Chondrocyte (in vitro differentiated cells): ENCODE measurements around the gene PDIA6. TPM values are rescaled to one million over a fixed set of nuclear protein-coding genes. Genes with fewer than 3 reads are reported as not detected.

Experiments
- DNase-seq: peaks from one replicate; pipeline ENCODE4 v3.0.0; 2021; ENCODE audit warnings: mixed read lengths, low spot score
- H3K27ac Mint-ChIP-seq: one replicate; pipeline ENCODE4 v1.8.0; 2021; ENCODE audit warnings: mild to moderate bottlenecking, moderate library complexity, mixed read lengths; ENCODE audit not compliant: unreplicated experiment
- H3K27me3 Mint-ChIP-seq: 2 replicates; pipeline ENCODE4 v1.8.0; 2021; ENCODE audit warnings: low read depth, mixed read lengths
- H3K36me3 Mint-ChIP-seq: 2 replicates; pipeline ENCODE4 v1.8.0; 2021; ENCODE audit warnings: low read depth, mixed read lengths
- H3K4me1 Mint-ChIP-seq: 2 replicates; pipeline ENCODE4 v1.8.0; 2021; ENCODE audit warnings: low read depth, mild to moderate bottlenecking, mixed read lengths
- H3K4me3 Mint-ChIP-seq: one replicate; pipeline ENCODE4 v1.8.0; 2021; ENCODE audit warnings: mild to moderate bottlenecking, moderate library complexity, mixed read lengths; ENCODE audit not compliant: unreplicated experiment
- H3K9me3 Mint-ChIP-seq: 2 replicates; pipeline ENCODE4 v1.8.0; 2021; ENCODE audit warnings: low read depth, mixed read lengths
- total RNA-seq: library from RNA; stranded (reverse); gene quantifications from 3 replicates; pipeline ENCODE4 v1.2.1, GENCODE V29; 2021
- TF ChIP-seq, protein P1 (sequence below): fragments of 200-600 bp; sonication (generic); IDR thresholded peaks from 2 replicates; pipeline ENCODE4 v1.5.0; 2021; ENCODE audit warnings: antibody characterized with exemption, mild to moderate bottlenecking, moderate library complexity

The PDIA6 gene
- total RNA-seq, 1 donor from 2014 or later, result 198 TPM

DNA sequence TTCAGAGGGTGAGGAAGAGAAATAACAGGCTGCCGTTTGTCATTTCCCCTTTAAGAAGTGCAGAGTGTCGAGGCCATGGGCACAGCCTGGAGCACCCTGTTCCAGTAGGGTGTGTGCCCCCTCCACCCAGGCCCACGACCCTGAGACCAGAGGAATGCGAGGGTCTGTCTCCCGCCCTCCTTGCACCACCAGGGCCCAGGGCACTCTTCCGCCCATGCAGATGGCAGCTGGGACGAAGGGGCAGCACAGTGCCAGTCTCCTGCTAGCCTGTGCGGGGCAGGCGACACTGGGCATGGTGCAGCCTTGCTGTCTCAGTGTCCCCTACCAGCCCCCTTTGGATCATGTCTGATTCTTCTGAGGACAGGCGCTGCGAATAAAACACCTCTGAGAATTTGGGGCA is 15.8 kb upstream of the PDIA6 start:
- no peak overlapping the region for H3K27ac Mint-ChIP-seq
- no peak for DNase-seq
- TF ChIP-seq, protein P1, sequence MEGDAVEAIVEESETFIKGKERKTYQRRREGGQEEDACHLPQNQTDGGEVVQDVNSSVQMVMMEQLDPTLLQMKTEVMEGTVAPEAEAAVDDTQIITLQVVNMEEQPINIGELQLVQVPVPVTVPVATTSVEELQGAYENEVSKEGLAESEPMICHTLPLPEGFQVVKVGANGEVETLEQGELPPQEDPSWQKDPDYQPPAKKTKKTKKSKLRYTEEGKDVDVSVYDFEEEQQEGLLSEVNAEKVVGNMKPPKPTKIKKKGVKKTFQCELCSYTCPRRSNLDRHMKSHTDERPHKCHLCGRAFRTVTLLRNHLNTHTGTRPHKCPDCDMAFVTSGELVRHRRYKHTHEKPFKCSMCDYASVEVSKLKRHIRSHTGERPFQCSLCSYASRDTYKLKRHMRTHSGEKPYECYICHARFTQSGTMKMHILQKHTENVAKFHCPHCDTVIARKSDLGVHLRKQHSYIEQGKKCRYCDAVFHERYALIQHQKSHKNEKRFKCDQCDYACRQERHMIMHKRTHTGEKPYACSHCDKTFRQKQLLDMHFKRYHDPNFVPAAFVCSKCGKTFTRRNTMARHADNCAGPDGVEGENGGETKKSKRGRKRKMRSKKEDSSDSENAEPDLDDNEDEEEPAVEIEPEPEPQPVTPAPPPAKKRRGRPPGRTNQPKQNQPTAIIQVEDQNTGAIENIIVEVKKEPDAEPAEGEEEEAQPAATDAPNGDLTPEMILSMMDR, result no peak

DNA sequence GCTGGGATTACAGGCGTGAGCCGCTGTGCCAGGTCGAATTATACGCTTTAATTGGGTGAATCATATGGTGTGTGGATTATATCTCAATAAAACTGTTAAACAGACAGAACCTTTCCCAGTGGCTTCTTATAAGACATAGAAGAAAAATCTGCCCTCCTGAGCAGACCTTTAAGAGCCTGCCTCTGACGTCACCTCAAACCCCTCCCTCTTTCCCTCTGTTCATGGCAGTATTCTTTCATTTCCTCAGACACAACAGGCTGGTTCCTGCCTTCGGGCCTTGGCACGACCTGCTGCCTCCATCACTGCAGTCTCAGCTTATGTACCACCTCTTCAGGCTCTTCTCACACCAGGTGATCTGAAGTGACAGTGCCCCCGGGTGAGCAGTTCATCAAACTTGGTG is 14.0 kb upstream of the PDIA6 start:
- Mint-ChIP-seq H3K4me1 (no peaks in the 10 kb centered on the region), H3K27me3 (peaks cover 30% of the 10 kb centered on the region), H3K4me3 (no peak overlapping the region), H3K9me3 (peaks cover 9% of the 10 kb centered on the region), H3K27ac (no peak overlapping the region), H3K36me3 (no peaks in the 10 kb centered on the region)
- TF ChIP-seq, protein P1, result no peak
- no peak for DNase-seq

More for the DNA sequence above, 15.8 kb upstream of the PDIA6 start:
- Mint-ChIP-seq H3K36me3 (no peaks in the 10 kb centered on the region), H3K27me3 (peaks cover 32% of the 10 kb centered on the region), H3K4me3 (no peak overlapping the region), H3K9me3 (peaks cover 9% of the 10 kb centered on the region), H3K4me1 (peaks cover 6% of the 10 kb centered on the region)

DNA sequence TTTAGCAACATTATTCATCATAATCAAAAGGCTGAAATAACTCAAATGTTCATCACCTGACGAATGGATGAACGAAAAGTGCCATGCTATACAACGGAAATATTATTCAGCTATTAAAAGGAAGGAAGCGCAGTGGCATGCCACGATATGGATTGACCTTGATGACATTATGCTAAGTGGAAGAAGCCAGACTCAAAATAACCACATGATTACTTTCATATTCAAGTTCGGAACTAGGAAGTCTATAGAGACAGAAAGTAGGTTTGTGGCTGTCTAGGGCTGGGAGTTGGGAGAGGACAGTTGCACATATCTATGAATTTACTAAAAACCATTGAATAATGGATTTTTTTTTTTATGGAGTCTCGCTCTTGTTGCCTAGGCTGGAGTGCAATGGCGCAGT is 13.4 kb upstream of the PDIA6 start:
- TF ChIP-seq, protein P1, result no peak
- Mint-ChIP-seq H3K27me3 (peaks cover 24% of the 10 kb centered on the region), H3K36me3 (no peaks in the 10 kb centered on the region), H3K27ac (no peak overlapping the region), H3K4me1 (no peaks in the 10 kb centered on the region), H3K4me3 (no peak overlapping the region), H3K9me3 (peaks cover 9% of the 10 kb centered on the region)
- DNase-seq, result no peak

DNA sequence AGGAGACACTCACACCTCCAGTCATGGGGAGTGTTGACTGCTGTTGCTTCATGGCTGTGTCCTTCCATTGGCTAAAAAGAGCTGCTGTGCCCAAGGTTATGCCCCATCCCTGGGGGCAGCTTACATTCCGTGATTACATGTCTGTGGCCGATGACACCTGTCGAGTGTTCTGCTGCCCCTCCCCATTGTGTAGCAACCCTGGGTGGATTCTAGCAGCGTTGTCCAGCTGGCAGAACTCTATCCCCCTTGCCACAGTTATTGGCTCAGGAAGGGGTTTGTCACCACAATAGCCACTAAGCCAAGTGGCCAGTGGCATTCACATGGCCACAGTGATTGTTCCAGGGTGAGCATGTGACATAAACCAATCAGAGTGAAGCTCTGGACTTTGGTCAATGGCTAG is 11.6 kb upstream of the PDIA6 start:
- Mint-ChIP-seq H3K36me3 (no peaks in the 10 kb centered on the region), H3K9me3 (peaks cover 9% of the 10 kb centered on the region), H3K4me1 (no peaks in the 10 kb centered on the region), H3K27ac (no peak overlapping the region), H3K27me3 (peaks cover 18% of the 10 kb centered on the region), H3K4me3 (no peak overlapping the region)
- TF ChIP-seq, protein P1, result no peak
- DNase-seq, result no peak

DNA sequence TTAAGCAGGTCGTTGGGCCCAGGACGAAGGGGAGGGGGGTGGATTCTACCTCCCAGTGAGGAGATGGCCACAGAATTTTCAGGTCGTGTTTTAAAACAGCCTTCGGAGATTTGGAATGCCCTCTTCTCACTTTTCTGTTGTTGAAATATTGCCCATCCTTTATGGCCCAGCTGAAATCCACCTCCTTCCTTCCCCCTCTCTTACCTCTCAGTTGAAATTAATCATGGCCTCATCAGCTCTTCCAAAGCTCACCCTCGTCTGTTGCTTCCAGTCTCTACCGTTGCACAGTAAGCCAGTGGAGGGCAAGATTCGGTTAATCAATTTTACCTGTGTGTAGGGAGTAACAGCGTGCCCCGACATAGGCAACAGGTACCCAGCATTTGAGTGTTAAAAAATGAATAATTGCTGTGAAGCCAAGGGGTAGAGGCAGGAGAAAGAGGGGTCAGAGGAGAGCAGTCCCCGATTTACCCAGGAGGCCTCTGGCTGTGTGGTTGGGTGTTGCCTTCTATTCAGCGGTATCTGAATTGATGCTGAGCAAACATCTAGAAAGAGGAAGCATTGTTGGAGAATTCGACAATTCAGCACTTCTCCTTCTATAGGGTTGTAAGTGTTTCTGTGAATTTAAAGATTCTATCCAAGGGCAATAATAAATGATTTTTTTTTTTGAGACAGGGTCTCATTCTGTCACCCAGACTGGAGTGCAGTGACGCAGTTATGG is 8.6 kb upstream of the PDIA6 start:
- no peak for DNase-seq
- H3K4me3 Mint-ChIP-seq, result no peak overlapping the region
- no peaks in the 10 kb centered on the region for H3K4me1 Mint-ChIP-seq
- no peaks in the 10 kb centered on the region for H3K36me3 Mint-ChIP-seq
- peaks cover 12% of the 10 kb centered on the region for H3K27me3 Mint-ChIP-seq
- H3K9me3 Mint-ChIP-seq, result peaks cover 9% of the 10 kb centered on the region
- TF ChIP-seq, protein P1, result no peak
- no peak overlapping the region for H3K27ac Mint-ChIP-seq
